ENCODE results near the gene TSPEAR.

Gene TSPEAR

GRCh38 chr21:44549525-44550211 lies 161.7 kb downstream of the TSPEAR start:
- ChIA-PET CTCF (no interaction called here), POLR2A (no interaction called here)
- no peak for DNase-seq (ENCODE audit: extremely low spot score)
- TF ChIP-seq FOXK2 (IDR thresholded peaks at IDR 0.05): no peak

- TF ChIP-seq SUZ12 (IDR thresholded peaks at IDR 0.05): no peak
- no peak for TF ChIP-seq L3MBTL2 (conservative IDR thresholded peaks at IDR 0.05)
- TF ChIP-seq SP1 (IDR thresholded peaks at IDR 0.05): no peak
- no peak for TF ChIP-seq FOXA1 (IDR thresholded peaks at IDR 0.05)
- no peak for TF ChIP-seq FOXM1 (IDR thresholded peaks at IDR 0.05; ENCODE audit: borderline replicate concordance)
- no peak for TF ChIP-seq ZNF384 (IDR thresholded peaks at IDR 0.05)
- TF ChIP-seq CTBP1 (IDR thresholded peaks at IDR 0.05; ENCODE audit: borderline replicate concordance): no peak
- no peak for TF ChIP-seq TARDBP (IDR thresholded peaks at IDR 0.05)
- no peak for TF ChIP-seq ELF4 (IDR thresholded peaks at IDR 0.05)
- no peak for TF ChIP-seq HDGF (IDR thresholded peaks at IDR 0.05; ENCODE audit: borderline replicate concordance)
- no peak for TF ChIP-seq NFRKB (IDR thresholded peaks at IDR 0.05)
- TF ChIP-seq LEF1 (IDR thresholded peaks at IDR 0.05; ENCODE audit: borderline replicate concordance): no peak
- TF ChIP-seq BHLHE40 (IDR thresholded peaks at IDR 0.05; ENCODE audit: borderline replicate concordance): no peak
- TF ChIP-seq PKNOX1 (IDR thresholded peaks at IDR 0.05): no peak
- no peak for TF ChIP-seq ARNT (IDR thresholded peaks at IDR 0.05)
- no peak for TF ChIP-seq FOXK2 (IDR thresholded peaks at IDR 0.05)
- CTCF ChIA-PET: no interaction called here
- POLR2A ChIA-PET: no interaction called here
- DNase-seq (ENCODE audit: extremely low spot score): no peak
Observed at GRCh38 chr21:44548922-44549321, 162.4 kb downstream of the TSPEAR start.

GRCh38 chr21:44548381-44548780 lies 163.0 kb downstream of the TSPEAR start:
- ChIA-PET CTCF (no interaction called here), POLR2A (no interaction called here)
- TF ChIP-seq PKNOX1 (IDR thresholded peaks at IDR 0.05) (no peak), SP1 (IDR thresholded peaks at IDR 0.05) (no peak), SUZ12 (IDR thresholded peaks at IDR 0.05) (no peak)
- DNase-seq (ENCODE audit: extremely low spot score): no peak

- TF ChIP-seq ZNF384 (IDR thresholded peaks at IDR 0.05) (no peak), SP1 (IDR thresholded peaks at IDR 0.05) (no peak), TARDBP (IDR thresholded peaks at IDR 0.05) (no peak), ARNT (IDR thresholded peaks at IDR 0.05) (no peak), NFRKB (IDR thresholded peaks at IDR 0.05) (no peak)
- CTCF ChIA-PET: no interaction called here
- POLR2A ChIA-PET: no interaction called here
- DNase-seq (ENCODE audit: extremely low spot score): no peak
Observed at GRCh38 chr21:44547656-44548331, 163.6 kb downstream of the TSPEAR start.

GRCh38 chr21:44544566-44544965 lies 166.8 kb downstream of the TSPEAR start:
- TF ChIP-seq LEF1 (IDR thresholded peaks at IDR 0.05; ENCODE audit: borderline replicate concordance) (no peak), ZNF384 (IDR thresholded peaks at IDR 0.05) (no peak), BHLHE40 (IDR thresholded peaks at IDR 0.05; ENCODE audit: borderline replicate concordance) (no peak), FOXA1 (IDR thresholded peaks at IDR 0.05) (no peak), FOXM1 (IDR thresholded peaks at IDR 0.05; ENCODE audit: borderline replicate concordance) (no peak), FOXK2 (IDR thresholded peaks at IDR 0.05) (no peak), SUZ12 (IDR thresholded peaks at IDR 0.05) (no peak), L3MBTL2 (conservative IDR thresholded peaks at IDR 0.05) (no peak), NFRKB (IDR thresholded peaks at IDR 0.05) (no peak), HDGF (IDR thresholded peaks at IDR 0.05; ENCODE audit: borderline replicate concordance) (no peak), TARDBP (IDR thresholded peaks at IDR 0.05) (no peak), SP1 (IDR thresholded peaks at IDR 0.05) (no peak), CTBP1 (IDR thresholded peaks at IDR 0.05; ENCODE audit: borderline replicate concordance) (no peak), ELF4 (IDR thresholded peaks at IDR 0.05) (no peak), ARNT (IDR thresholded peaks at IDR 0.05) (no peak), PKNOX1 (IDR thresholded peaks at IDR 0.05) (no peak)
- ChIA-PET CTCF (no interaction called here), POLR2A (no interaction called here)
- DNase-seq (ENCODE audit: extremely low spot score): no peak

- POLR2A ChIA-PET: no interaction called here
- no peak for DNase-seq (ENCODE audit: extremely low spot score)
- CTCF ChIA-PET: no interaction called here
- TF ChIP-seq FOXK2 (IDR thresholded peaks at IDR 0.05) (no peak), TARDBP (IDR thresholded peaks at IDR 0.05) (no peak), LEF1 (IDR thresholded peaks at IDR 0.05; ENCODE audit: borderline replicate concordance) (no peak), L3MBTL2 (conservative IDR thresholded peaks at IDR 0.05) (no peak)
Observed at GRCh38 chr21:44542716-44543115, 168.7 kb downstream of the TSPEAR start.

GRCh38 chr21:44540741-44541288 lies 170.6 kb downstream of the TSPEAR start:
- CTCF ChIA-PET: no interaction called here
- no peak for DNase-seq (ENCODE audit: extremely low spot score)
- POLR2A ChIA-PET: no interaction called here
- TF ChIP-seq LEF1 (IDR thresholded peaks at IDR 0.05; ENCODE audit: borderline replicate concordance) (no peak), ZNF384 (IDR thresholded peaks at IDR 0.05) (no peak)

Data from HEK293T (cell line).